HG03159 (cell line): Measurements from ENCODE around the gene TTC33.
"Not testable (repeated sequence)": the region's sequence is repeated elsewhere in the genome, so short reads cannot be mapped to it uniquely, and the experiment has no call there.

Experiments used
- ATAC-seq: cut with Tn5 transposase; IDR thresholded peaks from one replicate; pipeline ENCODE4 v1.9.1; 2021; ENCODE audit warnings: mild to moderate bottlenecking, moderate library complexity; ENCODE audit not compliant: unreplicated experiment

TTC33 gene, protein sequence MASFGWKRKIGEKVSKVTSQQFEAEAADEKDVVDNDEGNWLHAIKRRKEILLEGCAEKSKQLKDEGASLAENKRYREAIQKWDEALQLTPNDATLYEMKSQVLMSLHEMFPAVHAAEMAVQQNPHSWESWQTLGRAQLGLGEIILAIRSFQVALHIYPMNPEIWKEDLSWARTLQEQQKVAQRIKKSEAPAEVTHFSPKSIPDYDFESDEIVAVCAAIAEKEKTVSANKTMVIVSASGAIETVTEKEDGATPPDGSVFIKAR

DNA sequence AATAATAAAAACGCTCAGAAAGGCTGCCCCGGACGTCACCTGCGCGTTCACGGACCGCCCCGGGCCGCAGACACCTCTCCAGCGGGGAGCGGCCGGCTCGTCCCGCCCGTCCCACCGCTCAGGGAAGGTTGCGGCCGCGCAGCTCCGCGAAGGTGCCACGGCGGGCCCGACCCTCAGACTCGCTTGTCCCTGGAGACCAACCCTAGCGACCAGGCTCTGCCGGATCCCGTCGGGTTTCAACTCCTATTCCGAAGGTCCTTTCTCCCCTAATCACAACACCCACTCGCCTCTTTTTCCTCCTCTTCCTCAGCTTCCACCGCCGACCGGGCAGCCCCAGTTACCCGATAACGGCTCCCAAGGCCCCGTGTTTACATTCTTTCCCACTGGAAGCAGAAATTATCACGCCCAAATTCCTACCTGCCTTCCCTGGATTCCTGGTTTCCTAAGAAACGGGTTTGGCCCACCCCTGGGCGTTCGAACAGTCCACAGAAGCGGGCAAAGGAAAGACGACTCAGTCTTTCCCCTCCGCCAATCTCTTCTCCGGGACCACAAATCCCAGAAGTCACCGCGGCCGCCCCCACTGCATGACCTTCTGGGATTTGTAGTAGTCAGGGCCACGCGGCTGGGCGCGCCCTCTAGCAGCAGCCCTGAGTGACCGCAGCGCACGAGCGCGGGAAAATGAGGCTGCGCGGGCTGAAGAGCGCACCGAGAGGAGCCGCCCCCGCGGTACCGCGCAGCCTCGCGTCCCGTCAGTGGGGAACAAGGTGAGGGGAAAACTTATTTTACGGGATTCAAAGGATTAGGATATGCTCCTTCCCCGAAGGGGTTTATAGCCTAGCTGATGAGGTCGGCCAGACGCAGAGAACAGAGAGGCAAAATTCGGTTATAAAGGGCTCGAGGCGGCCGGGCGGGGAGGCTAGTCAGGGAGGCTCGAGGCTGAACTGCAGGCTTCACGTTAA is at the start of gene TTC33:
Gene TTC33, minus strand, starts transcription at position 555 of the 959 bp plus-strand sequence. CDS start 8,943 bp downstream, outside the sequence.
- peak; percentile 84 for ATAC-seq

DNA sequence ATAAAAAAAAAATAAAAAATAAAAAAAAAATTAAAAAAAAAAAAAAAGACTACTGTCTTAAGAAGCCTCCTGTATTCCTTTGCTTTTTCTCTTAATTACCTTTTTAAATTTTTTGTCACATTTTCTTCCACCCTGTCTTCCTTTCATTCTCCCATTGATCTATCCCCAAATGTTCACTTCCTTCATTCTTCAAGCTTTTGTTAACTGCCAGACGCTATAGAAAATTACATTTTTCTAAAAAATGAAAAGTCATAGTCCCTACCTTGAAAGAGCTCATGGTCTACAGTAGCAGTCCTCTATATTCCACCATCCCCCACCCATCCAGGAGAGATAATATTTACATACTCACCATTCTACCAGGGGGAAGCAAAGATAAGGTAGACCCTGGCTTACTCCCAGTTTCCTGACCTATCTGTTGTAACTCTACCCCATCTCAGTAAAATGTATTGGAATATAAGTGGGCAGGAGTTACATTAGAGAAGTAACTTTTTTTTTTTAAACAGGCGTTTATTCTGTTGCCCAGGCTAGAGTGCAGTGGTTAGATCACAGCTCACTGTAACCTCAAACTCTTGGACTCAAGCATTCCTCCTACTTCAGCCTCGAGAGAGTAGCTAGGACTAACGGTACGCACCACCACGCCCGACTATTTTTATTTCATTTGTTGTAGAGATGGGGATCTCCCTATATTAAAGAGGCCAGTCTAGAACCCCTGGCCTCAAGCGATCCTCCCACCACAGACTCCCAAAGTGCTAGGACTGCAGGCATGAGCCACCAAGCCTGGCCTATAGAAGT is 46.2 kb upstream of the TTC33 start:
- ATAC-seq, result no peak

DNA sequence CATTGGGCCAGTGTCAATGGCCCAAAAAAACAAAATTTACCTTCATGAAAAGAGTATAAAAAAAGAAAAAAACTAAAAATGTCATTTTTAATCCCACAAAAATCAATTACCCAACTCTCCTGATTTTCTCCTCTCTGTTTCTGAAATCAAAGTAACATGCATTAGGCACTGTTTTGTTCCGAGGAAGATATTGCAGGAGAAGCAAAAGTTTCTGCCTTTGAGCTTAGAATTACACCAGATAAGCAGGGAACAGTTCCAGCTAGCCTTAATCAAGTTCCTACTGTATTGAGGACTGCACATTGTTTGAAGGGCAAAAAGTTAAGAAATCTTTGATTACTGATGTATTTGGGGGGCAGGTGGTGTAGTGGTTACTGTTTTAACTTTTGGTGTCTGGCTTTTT is 43.5 kb upstream of the TTC33 start:
- ATAC-seq, result no peak

DNA sequence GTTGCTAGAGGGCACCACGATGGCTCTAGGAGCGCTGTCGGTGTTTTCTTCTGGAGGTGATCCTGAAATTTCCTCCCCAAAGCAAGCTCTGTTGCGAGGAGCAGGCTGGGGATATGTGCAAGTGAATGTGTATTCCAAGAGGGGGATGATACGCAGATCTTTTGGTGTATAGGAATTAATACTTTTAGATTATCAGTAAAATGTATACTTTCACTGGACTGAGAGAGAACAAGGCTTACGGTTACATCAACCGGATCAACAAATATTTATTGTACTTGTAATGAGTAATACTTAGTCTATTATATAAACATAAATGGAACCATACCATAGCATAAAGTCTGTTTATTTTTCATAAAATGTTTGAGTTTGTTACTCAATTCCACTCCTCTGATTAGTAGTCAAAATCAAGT is 43.0 kb upstream of the TTC33 start:
- no peak for ATAC-seq

DNA sequence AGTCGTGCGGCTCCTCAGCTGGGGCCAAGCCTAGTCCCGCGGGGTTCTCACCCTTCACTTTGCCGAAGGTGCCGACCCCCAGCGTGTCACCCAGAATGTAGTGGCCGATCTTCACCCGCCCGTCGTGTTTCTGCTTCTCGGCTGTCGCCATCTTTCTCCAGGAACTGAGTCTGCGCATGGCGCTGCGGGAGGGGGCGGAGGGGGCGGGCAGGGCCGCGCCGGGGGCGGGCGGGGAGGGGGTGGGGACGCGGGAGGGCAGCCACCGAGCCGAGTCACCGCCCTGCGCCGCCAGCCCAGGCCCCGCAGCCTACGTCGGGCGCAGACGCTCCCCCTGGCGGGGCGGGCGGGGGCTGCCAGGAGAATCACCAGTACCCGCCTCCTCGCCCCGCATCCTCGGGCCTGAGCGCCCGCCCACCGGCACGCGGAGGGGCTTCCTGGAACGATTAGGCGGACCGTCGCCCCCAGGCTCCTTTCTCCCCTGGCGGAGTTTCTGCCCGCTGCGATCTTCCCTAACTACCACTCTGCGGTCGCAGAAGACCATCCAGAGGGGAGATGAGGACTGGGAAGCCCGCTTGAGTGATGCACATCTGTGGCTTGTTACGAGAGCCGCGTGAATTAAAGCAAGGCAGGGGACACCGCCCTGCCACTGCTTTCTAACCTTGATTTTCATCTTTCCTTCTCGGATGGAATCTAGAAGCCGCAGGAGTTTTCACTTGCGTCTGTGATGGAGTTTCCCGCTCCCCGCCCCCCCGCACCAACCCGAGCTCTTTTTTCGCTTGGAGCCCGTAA is 42.4 kb upstream of the TTC33 start, which contains the start of gene PRKAA1:
Gene PRKAA1, minus strand, starts transcription at position 363 of the 789 bp plus-strand sequence. Its CDS starts 185 bp downstream, at position 178.
- peak; percentile 96 for ATAC-seq

DNA sequence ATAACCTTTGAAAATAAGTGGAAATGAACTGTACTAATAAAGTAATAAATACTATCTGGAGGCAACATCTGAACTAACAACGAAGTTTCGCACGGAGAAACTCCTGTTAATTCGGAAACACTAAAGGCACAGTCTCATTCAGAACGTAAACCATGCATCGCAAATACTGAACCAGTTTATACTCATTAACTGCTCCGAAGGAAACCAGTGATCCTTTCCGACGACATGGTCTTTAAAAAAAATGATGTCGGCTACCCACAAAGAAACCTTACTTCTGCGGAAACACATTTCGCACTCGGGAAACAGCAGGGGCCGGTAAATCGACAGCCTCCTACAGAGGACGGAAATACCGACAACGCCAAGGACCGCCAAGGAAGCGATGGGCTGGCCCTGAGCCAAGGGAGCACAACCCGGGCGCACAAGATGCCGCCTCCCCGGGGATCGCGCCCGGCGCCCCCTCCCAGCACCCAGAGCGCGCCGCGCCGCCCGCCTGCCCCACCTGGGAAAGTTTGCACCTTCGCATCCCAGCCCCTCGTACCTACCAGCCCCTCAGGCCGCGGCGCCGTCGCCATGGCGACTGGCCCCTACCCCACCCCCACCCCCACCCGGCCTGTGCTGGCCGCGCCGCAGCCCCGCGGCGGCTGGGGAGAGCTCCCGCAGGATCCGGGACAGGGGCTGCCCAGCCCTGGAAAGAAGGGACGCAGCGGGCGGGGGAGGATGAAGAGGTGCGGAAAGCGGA is 41.7 kb upstream of the TTC33 start:
- peak; percentile 36 for ATAC-seq

DNA sequence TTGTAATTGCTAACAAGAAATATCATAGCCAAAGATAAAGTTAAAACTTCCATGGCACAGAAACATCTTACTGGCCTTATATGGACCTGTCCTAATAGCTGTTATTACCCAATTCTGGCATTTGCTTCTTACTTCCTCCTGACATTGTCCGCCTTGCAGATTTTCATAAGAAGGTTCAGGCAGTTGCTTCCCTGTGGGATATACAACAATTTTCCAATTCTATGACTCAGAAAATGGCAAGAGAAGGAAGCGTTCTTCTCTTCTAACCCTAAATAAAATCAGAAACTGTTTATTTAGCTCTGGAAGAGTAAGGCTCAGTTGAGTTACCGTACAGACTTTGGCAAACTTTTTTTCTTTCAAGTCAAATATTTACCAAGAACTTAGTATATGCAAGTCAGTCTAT is 40.7 kb upstream of the TTC33 start:
- no peak for ATAC-seq

DNA sequence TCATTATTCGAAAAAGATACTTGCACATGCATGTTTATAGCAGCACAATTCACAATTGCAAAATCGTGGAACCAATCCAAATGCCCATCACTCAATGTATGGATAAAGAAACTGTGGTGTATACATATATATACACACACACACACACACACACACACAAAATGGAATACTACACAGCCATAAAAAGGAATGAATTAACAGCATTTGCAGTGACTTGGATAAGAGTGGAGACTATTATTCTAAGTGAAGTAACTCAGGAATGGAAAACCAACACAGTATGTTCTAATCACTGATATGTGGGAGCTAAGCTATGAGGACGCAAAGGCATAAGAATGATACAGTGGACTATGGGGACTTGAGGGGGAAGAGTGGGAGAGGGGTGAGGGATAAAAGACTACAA is 39.1 kb upstream of the TTC33 start:
- not testable (repeated sequence) for ATAC-seq

DNA sequence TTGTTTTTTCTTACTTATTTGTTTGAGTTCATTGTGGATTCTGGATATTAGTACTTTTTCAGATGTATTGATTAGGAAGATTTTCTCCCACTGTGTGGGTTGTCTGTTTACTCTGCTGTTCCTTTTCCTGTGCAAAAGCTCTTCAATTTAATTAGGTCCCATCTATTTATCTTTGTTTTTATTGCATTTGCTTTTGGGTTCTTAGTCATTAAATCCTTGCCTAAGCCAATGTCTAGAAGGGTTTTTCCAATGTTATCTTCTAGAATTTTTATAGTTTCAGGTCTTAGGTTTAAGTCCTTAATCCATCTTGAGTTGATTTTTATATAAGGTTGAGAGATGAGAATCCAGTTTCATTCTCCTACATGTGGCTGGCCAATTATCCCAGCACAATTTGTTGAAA is 38.6 kb upstream of the TTC33 start:
- not testable (repeated sequence) for ATAC-seq

DNA sequence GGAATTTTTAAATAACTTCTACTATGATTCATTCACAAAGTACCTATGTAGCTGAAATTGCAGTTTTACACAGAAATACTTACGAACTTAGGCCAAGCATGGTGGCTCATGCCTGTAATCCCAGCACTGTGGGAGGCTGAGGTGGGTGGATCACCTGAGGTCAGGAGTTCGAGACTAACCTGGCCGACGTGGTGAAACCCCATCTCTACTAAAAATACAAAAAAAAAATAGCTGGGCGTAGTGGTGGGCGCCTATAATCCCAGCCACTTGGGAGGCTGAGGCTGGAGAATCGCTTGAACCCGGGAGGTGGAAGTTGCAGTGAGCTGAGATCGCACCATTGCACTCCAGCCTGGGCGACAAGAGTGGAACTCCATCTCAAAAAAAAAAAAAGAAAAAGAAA is 36.9 kb upstream of the TTC33 start:
- not testable (repeated sequence) for ATAC-seq

DNA sequence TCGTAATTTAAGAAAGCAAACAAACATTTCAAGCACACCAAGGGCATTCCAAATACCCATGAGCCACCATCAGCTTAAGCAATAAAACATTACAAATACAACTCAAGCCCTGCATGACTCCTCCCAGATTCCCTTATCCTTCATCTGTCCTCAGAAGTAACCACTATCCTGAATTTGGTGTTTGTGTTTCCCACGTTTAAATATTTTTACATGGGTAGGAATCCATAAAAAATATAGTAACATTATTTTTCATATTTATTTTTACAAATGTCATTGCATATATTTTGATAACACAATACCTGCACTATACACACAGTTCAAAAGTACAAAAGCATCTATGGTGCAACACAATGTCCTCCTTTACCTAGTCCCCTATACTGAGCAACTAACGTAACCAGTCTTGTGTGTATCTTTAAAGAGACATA is 36.0 kb upstream of the TTC33 start:
- ATAC-seq, result no peak

DNA sequence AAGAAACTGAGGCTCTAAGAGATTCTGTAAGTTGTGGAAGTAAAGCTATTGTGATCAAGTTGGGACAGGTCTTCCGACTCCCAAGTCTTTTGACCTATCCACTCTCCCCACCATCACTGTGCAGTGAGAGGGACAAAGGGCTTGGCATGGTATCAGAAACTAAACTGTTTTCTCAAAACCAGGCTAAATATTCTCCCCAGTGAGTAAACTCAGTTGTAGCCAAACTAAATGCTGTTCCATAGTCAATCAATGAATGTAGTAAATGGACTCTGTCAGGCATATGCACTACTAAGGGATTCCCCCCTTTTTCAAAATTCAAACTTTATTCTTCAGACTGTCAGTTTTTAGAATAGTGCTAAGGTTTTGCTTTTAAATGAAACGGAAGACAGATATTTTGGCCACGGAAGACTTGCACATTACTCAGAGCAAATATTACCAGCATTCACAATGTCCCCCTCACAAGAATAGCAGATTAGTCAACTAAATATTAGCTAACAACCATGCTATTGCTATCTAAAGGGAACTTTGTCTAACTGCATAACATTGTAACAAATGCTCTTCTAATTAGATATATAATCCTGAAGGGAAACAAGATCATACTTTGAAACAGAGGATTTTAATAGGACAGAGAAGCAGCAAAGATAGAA is 35.3 kb upstream of the TTC33 start:
- ATAC-seq, result no peak

DNA sequence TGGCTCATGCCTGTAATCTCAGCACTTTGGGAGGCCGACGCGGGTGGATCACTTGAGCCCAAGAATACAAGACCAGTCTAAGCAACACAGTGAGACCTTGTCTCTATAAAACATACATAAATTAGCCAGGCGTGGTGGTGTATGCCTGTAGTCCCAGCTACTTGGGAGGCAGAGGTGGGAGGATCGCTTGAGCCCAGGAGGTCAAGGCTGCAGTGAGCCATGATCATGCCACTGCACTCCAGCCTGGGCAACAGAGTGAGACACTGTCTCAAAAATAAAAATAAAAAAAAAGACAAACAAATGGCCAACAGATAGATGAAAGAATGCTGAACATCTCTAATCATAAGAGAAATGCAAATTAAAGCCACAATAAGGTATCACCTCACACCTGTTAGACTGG is 33.2 kb upstream of the TTC33 start:
- ATAC-seq, result not testable (repeated sequence)

DNA sequence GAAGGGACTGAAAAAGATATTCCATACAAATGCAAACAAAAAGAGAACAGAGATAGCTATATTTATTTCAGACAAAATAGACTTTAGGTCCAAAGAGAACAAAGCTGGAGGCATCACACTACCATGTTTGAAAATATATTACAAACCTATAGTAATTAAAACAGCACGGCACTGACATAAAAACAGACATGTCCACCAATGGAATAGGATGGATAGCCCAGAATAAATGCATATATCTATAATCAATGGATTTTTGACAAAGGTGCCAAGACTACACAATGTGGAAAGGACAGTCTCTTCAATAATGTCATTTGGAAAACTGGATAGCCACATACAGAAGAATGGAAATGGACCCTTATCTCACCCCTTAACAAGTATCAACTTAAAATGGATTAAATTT is 32.2 kb upstream of the TTC33 start:
- no peak for ATAC-seq

DNA sequence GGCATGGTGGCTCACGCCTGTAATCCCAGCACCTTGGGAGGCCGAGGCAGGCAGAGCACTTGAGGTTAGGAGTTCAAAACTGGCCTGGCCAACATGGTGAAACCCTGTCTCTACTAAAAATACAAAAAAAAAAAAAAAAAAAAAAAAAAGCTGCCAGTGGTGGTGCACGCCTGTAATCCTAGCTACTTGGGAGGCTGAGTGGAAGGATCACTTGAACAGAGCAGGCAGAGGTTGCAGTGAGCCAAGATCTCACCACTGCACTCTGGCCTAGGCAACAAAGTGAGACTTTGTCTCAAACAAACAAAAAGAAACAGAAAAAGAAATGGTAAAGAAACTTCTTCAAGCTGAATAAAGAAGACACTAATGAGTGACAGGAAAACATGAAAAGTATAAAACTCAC is 30.9 kb upstream of the TTC33 start:
- ATAC-seq, result not testable (repeated sequence)

DNA sequence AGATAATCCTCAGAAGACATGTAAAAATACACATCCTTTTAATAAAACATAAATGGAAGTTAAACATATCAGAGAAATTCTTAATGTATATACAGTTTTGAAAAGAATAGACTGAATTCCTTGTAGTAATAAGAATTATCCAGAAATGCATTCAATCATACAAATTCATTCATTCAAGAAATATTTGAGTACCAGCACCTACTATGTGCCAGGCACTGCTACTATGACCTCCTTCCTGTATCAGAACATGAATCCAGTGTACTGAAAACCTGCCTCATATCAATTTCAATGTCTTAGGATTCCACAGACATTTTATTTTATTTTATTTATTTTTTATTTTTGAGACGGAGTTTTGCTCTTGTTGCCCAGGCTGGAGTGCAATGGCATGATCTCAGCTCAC is 29.2 kb upstream of the TTC33 start:
- no peak for ATAC-seq

DNA sequence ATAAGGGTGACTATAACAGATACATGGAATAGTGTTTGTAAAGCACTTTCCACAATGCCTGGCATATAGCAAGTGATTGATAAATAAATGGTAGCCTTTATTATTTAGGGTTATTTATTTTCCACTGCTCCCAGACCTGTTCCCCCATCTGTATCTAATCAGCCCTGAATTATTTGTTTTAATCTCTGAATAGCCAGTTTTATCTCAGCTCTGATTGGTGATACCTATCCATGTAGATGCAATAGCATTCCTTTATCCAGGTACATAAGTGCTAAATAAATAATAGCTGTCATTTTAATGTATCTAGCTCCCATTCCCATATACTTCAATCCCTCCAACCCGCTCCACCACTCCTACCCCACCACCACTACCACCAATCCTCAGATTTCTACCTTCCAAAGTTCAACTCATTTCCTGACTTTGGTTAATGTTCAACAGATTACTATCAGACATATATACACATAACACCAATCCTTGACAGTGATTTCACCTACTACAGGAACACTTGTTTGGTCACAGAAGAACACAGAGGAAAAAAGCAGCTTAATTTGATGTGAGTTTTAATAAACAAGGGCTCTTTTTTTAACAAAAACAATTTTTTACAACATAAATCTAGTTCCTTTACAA is 28.4 kb upstream of the TTC33 start:
- no peak for ATAC-seq

DNA sequence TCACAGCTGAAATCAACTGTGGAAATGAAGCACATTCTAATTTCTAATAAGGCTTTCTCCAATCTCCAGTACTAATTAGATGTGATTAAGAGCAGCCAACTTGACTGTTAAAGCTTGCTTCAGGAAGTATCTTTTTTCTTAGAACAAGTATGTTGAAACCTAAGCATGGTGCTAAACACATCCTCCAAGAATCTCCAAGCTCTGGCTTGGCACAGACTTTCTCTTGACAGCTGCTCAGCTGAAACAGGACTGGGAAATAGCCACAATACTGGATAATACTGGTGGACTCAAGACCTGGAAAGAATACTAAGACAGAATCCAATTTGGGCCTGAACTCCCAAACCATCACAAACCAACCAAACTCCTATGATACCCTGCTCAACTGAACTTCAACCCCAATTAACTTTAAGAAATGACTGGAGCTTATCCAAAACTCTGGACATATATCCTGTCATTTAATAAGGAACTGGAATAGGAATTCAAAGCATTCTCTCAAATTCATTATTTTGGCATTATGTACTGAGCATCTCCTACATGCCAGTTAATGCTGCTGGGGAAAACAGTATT is 26.2 kb upstream of the TTC33 start:
- no peak for ATAC-seq
